NCI-H1417 treated with DMSO at 0.1 percent for 48 hours (cell line): Measurements from ENCODE around the gene ZNF497.
"Not testable (repeated sequence)": the region's sequence is repeated elsewhere in the genome, so short reads cannot be mapped to it uniquely, and the experiment has no call there.

Experiments
- DNase-seq: peaks from one replicate; lab custom pipeline; 2025; lab: John Stamatoyannopoulos, UW

ZNF497 gene

GRCh38 chr19:58394821-58395219 lies 32.3 kb upstream of the ZNF497 start:
- DNase-seq: no peak

- no peak for DNase-seq
Observed at GRCh38 chr19:58393725-58394033, 31.1 kb upstream of the ZNF497 start.

GRCh38 chr19:58392945-58393724 lies 30.6 kb upstream of the ZNF497 start:
- no peak for DNase-seq

- no peak for DNase-seq
Observed at GRCh38 chr19:58388175-58388526, 25.6 kb upstream of the ZNF497 start.

- no peak for DNase-seq
Observed at GRCh38 chr19:58387338-58388174, 25.0 kb upstream of the ZNF497 start.

GRCh38 chr19:58386576-58387337 lies 24.2 kb upstream of the ZNF497 start, which contains the start of gene RPS5:
Gene RPS5, plus strand, starts transcription at chr19:58387269. Its CDS starts 869 bp downstream, at chr19:58388138.
- peak; percentile 83 for DNase-seq

- DNase-seq: no peak
Observed at GRCh38 chr19:58385891-58386575, 23.5 kb upstream of the ZNF497 start.

- no peak for DNase-seq
Observed at GRCh38 chr19:58385313-58385890, 22.9 kb upstream of the ZNF497 start.

GRCh38 chr19:58382997-58383603 lies 20.5 kb upstream of the ZNF497 start:
- DNase-seq: no peak

GRCh38 chr19:58381460-58382212 lies 19.1 kb upstream of the ZNF497 start:
- no peak for DNase-seq

- peak; percentile 93 for DNase-seq
Observed at GRCh38 chr19:58380662-58381459, 18.3 kb upstream of the ZNF497 start, which contains the start of gene ZNF837. Gene ZNF837, minus strand, starts transcription at chr19:58381030. Its CDS starts 11,698 bp downstream, at chr19:58369332.

- DNase-seq: no peak
Observed at GRCh38 chr19:58380037-58380661, 17.6 kb upstream of the ZNF497 start.

GRCh38 chr19:58379246-58379645 lies 16.7 kb upstream of the ZNF497 start:
- DNase-seq: no peak

- DNase-seq: not testable (repeated sequence)
Observed at GRCh38 chr19:58376724-58377123, 14.2 kb upstream of the ZNF497 start.

GRCh38 chr19:58374200-58374599 lies 11.6 kb upstream of the ZNF497 start:
- no peak for DNase-seq

- no peak for DNase-seq
Observed at GRCh38 chr19:58372311-58373133, 10.0 kb upstream of the ZNF497 start.

- no peak for DNase-seq
Observed at GRCh38 chr19:58368561-58369360, 6.2 kb upstream of the ZNF497 start.
